ENCODE results near the gene PANK4. TPM values are rescaled to one million over a fixed set of nuclear protein-coding genes. Genes with fewer than 3 reads are reported as not detected.
"Not testable (repeated sequence)": the region's sequence is repeated elsewhere in the genome, so short reads cannot be mapped to it uniquely, and the experiment has no call there.

Gene PANK4
- total and polyA plus RNA-seq, 2 donors (not counting 3 experiments of a cell fraction or from before 2014, with no cell fraction given): 22.1 to 34.0 TPM

DNA sequence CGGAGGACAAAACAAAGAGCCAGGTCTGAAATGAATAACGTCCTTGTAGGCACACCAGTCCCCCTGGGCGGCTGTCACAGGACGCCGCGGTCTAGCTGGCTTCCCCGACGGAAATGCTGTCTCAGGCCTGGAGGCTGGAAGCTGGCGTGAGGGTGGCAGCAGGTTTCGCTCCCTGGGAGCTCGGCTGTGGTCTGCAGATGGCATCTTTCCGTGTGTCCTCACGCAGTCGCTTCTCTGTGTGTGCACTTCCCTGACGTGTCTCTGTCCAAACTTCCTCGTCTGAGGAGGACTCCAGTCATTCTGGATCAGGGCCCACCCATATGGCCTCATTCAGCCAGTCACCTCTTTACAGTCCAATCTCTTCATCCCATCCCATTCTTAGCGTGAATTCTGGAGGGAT, 43.9 kb upstream of the PANK4 start:
- H2AFZ ChIP-seq (ENCODE audit: low read depth, low read length): no peak overlapping the region
- no peak overlapping the region for H3K9ac ChIP-seq (replicated peaks; ENCODE audit: extremely low read depth, insufficient read depth, low read length)
- DNase-seq (ENCODE audit: low read depth, low spot score) (no peak), FAIRE-seq (no peak)
- no TSS peak for BruUV-seq (replicated peaks)
- H3K9me3 ChIP-seq (replicated peaks; ENCODE audit: control insufficient read depth, insufficient read depth, low read length): no peaks in the 10 kb centered on the region
- H3K4me3 ChIP-seq (replicated peaks in 1 of 3; ENCODE audit: insufficient read depth in 1 of 3, low read depth in 1 of 3, low read length in 3 of 3): no peak overlapping the region
- H3K27ac ChIP-seq (ENCODE audit: insufficient read depth, low read depth, low read length): no peak overlapping the region
- POLR2A ChIA-PET: no interaction called here
- intact Hi-C loops (cut with micrococcal nuclease): no loop called here
- no peak overlapping the region for H3K4me2 ChIP-seq (ENCODE audit: insufficient read depth, low read length)
- no peaks in the 10 kb centered on the region for H3K79me2 ChIP-seq (ENCODE audit: control insufficient read depth, insufficient read depth, low read length)
- H3K9me1 ChIP-seq (replicated peaks; ENCODE audit: control insufficient read depth, extremely low read depth, insufficient read depth, low read length): no peaks in the 10 kb centered on the region
- dilution Hi-C loops (cut with MboI; ENCODE audit: extremely low pct_ligation_motif_present, low sequenced_read_pairs): no loop called here
- no peaks in the 10 kb centered on the region for H4K20me1 ChIP-seq (replicated peaks; ENCODE audit: control insufficient read depth, extremely low read depth, insufficient read depth, low read length)
- H3K27me3 ChIP-seq (ENCODE audit: control insufficient read depth in 2 of 2, insufficient read depth in 2 of 2, low read length in 2 of 2): peaks cover 2 to 4% of the 10 kb centered on the region in 2 experiments
- H3K4me1 ChIP-seq (ENCODE audit: control insufficient read depth, extremely low read depth, insufficient read depth, low read length): no peaks in the 10 kb centered on the region
- TF ChIP-seq POLR2A (IDR thresholded peaks at IDR 0.05; ENCODE audit: low read depth, low read length) (no peak), JUN (IDR thresholded peaks at IDR 0.05; ENCODE audit: borderline replicate concordance, insufficient read depth, insufficient read length, low read depth) (no peak), POLR2AphosphoS5 (IDR thresholded peaks at IDR 0.05; ENCODE audit: insufficient read depth, low read depth, low read length) (no peak), MYC (IDR thresholded peaks at IDR 0.05; ENCODE audit: low read depth, low read length) (no peak), FOS (IDR thresholded peaks at IDR 0.05; ENCODE audit: borderline replicate concordance, insufficient read depth, low read length) (no peak), GATA2 (IDR thresholded peaks at IDR 0.05; ENCODE audit: insufficient read depth, insufficient read length, low read depth, low read length) (no peak), EZH2 (IDR thresholded peaks at IDR 0.05; ENCODE audit: borderline replicate concordance, low read depth, low read length, severe bottlenecking) (no peak)
- TF ChIP-seq, protein P1, sequence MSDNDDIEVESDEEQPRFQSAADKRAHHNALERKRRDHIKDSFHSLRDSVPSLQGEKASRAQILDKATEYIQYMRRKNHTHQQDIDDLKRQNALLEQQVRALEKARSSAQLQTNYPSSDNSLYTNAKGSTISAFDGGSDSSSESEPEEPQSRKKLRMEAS (IDR thresholded peaks at IDR 0.05; ENCODE audit: insufficient read depth, insufficient read length): no peak
- TF ChIP-seq, protein P2, sequence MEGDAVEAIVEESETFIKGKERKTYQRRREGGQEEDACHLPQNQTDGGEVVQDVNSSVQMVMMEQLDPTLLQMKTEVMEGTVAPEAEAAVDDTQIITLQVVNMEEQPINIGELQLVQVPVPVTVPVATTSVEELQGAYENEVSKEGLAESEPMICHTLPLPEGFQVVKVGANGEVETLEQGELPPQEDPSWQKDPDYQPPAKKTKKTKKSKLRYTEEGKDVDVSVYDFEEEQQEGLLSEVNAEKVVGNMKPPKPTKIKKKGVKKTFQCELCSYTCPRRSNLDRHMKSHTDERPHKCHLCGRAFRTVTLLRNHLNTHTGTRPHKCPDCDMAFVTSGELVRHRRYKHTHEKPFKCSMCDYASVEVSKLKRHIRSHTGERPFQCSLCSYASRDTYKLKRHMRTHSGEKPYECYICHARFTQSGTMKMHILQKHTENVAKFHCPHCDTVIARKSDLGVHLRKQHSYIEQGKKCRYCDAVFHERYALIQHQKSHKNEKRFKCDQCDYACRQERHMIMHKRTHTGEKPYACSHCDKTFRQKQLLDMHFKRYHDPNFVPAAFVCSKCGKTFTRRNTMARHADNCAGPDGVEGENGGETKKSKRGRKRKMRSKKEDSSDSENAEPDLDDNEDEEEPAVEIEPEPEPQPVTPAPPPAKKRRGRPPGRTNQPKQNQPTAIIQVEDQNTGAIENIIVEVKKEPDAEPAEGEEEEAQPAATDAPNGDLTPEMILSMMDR (IDR thresholded peaks at IDR 0.05; ENCODE audit: extremely low read depth in 1 of 2, insufficient read depth in 1 of 2, low read depth in 1 of 2, low read length in 2 of 2): no peak
- no peaks in the 10 kb centered on the region for H3K36me3 ChIP-seq (ENCODE audit: control insufficient read depth in 2 of 2, extremely low read depth in 1 of 2, insufficient read depth in 2 of 2, low read length in 2 of 2)
- CTCF ChIA-PET: interaction anchor here (1.4 kb wide), 1 partner anchor 9 kb away, joined by 5 read pairs; no protein-coding TSS in a partner anchor

DNA sequence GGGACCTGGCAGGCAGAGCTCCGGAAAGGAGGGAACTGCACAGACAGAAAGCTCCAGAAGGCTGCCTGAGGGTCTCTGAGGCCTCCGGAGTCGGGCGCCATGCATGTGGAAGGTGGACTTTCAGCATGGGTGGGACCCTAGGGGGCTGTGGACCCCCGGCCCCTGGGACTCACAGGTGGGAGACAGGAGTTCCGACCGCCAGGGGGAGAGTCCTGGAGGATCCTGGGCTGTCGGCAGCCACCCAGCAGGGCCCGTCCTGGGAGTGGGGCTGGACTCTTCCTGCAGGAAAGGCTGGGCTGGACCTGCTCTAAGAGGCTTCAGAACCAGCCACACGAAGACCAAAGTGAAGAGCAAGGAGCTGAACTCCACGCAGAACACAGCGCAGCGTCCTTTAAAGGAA, 43.3 kb upstream of the PANK4 start:
- dilution Hi-C loops (cut with MboI; ENCODE audit: extremely low pct_ligation_motif_present, low sequenced_read_pairs); H3K4me1 ChIP-seq (ENCODE audit: control insufficient read depth, extremely low read depth, insufficient read depth, low read length); H3K36me3 ChIP-seq (ENCODE audit: control insufficient read depth in 2 of 2, extremely low read depth in 1 of 2, insufficient read depth in 2 of 2, low read length in 2 of 2); H4K20me1 ChIP-seq (replicated peaks; ENCODE audit: control insufficient read depth, extremely low read depth, insufficient read depth, low read length); H3K9me3 ChIP-seq (replicated peaks; ENCODE audit: control insufficient read depth, insufficient read depth, low read length); H3K9me1 ChIP-seq (replicated peaks; ENCODE audit: control insufficient read depth, extremely low read depth, insufficient read depth, low read length); H3K4me3 ChIP-seq (replicated peaks in 1 of 3; ENCODE audit: insufficient read depth in 1 of 3, low read depth in 1 of 3, low read length in 3 of 3); H3K79me2 ChIP-seq (ENCODE audit: control insufficient read depth, insufficient read depth, low read length); FAIRE-seq; H3K27me3 ChIP-seq (ENCODE audit: control insufficient read depth in 2 of 2, insufficient read depth in 2 of 2, low read length in 2 of 2); intact Hi-C loops (cut with micrococcal nuclease); H3K9ac ChIP-seq (replicated peaks; ENCODE audit: extremely low read depth, insufficient read depth, low read length); H3K27ac ChIP-seq (ENCODE audit: insufficient read depth, low read depth, low read length); BruUV-seq (replicated peaks); DNase-seq (ENCODE audit: low read depth, low spot score); H2AFZ ChIP-seq (ENCODE audit: low read depth, low read length); H3K4me2 ChIP-seq (ENCODE audit: insufficient read depth, low read length): not testable (repeated sequence)
- ChIA-PET CTCF (interaction anchor here (1.4 kb wide), 1 partner anchor 8 kb away, joined by 5 read pairs; no protein-coding TSS in a partner anchor), POLR2A (interaction anchor here (0.8 kb wide), 1 partner anchor 21 kb away, joined by 3 read pairs; no protein-coding TSS in a partner anchor)

Data from endothelial cell of umbilical vein (primary cell).